IMR-90 (cell line): ENCODE data around the gene DNAJC3. TPM values are rescaled to one million over a fixed set of nuclear protein-coding genes. Genes with fewer than 3 reads are reported as not detected.

Source experiments
- ATAC-seq: fragments of 200-7000 bp; cut with Tn5 transposase; 2 replicates; pipeline ENCODE4 v1.9.1; 2020; ENCODE audit warnings: low read depth, mild to moderate bottlenecking, moderate library complexity
- BruUV-seq: library from RNA; stranded (reverse); fragments of 400-500 nt; replicated peaks from 2 replicates; lab custom pipeline; 2021; lab: Mats Ljungman, UMichigan
- CTCF ChIA-PET: fragments of 300-600 bp; formaldehyde crosslinking; extraction: SDS; loops from one replicate; lab custom pipeline; 2021; ENCODE audit warnings: antibody characterized with exemption; lab: Yijun Ruan, JAX
- POLR2A ChIA-PET: fragments of 300-600 bp; sonication (Branson Sonifier 250); formaldehyde crosslinking; loops from one replicate; lab custom pipeline; 2022; ENCODE audit warnings: antibody characterized with exemption; ENCODE audit not compliant: unreplicated experiment; lab: Charles Lee
- DNase-seq: peaks from one replicate; pipeline ENCODE4 v3.0.0; 2013
- H2AFZ ChIP-seq: replicated peaks from 2 replicates; pipeline ENCODE3; 2013; ENCODE audit warnings: low read length, mild to moderate bottlenecking; ENCODE audit not compliant: poor library complexity
- H2AK5ac ChIP-seq: 2 replicates; pipeline ENCODE4 v1.6.1; 2013; ENCODE audit warnings: low read depth, low read length, inconsistent platforms
- H2AK9ac ChIP-seq: replicated peaks from 2 replicates; pipeline ENCODE3; 2013; ENCODE audit warnings: mild to moderate bottlenecking, low read depth, low read length, moderate library complexity; ENCODE audit not compliant: poor library complexity
- H2BK120ac ChIP-seq: 2 replicates; pipeline ENCODE4 v1.6.1; 2013; ENCODE audit warnings: low read depth, low read length, inconsistent platforms
- H2BK15ac ChIP-seq: 3 replicates; pipeline ENCODE4 v1.6.1; 2013; ENCODE audit warnings: low read depth, low read length, inconsistent platforms
- H2BK20ac ChIP-seq: 2 replicates; pipeline ENCODE4 v1.6.1; 2013; ENCODE audit warnings: low read depth, mild to moderate bottlenecking, inconsistent platforms, low read length, moderate library complexity
- H2BK5ac ChIP-seq: 2 replicates; pipeline ENCODE4 v1.6.1; 2013; ENCODE audit warnings: mild to moderate bottlenecking, low read depth, low read length, inconsistent platforms; ENCODE audit not compliant: poor library complexity, severe bottlenecking
- H3K14ac ChIP-seq: replicated peaks from 2 replicates; pipeline ENCODE4 v1.6.1; 2013; ENCODE audit warnings: low read depth, low read length, inconsistent platforms
- H3K18ac ChIP-seq: 2 replicates; pipeline ENCODE4 v1.6.1; 2013; ENCODE audit warnings: low read depth, low read length, control low read depth
- H3K23ac ChIP-seq: 2 replicates; pipeline ENCODE4 v1.6.1; 2013; ENCODE audit warnings: low read depth, low read length, inconsistent platforms
- H3K27ac ChIP-seq: 2 replicates; pipeline ENCODE4 v1.5.1; 2013; ENCODE audit warnings: mild to moderate bottlenecking, control low read depth, low read length; ENCODE audit not compliant: insufficient read depth
- H3K27me3 ChIP-seq: 2 replicates; pipeline ENCODE4 v1.6.1; 2013; ENCODE audit warnings: low read length; ENCODE audit not compliant: control insufficient read depth, insufficient read depth
- H3K36me3 ChIP-seq: 2 replicates; pipeline ENCODE4 v1.6.1; 2013; ENCODE audit warnings: low read length, mixed read lengths; ENCODE audit not compliant: control insufficient read depth, insufficient read depth
- H3K4ac ChIP-seq: 2 replicates; pipeline ENCODE4 v1.6.1; 2013; ENCODE audit warnings: low read depth, low read length, inconsistent platforms
- H3K4me1 ChIP-seq: 2 replicates; pipeline ENCODE4 v1.6.1; 2013; ENCODE audit warnings: low read length, mixed read lengths; ENCODE audit not compliant: control insufficient read depth, insufficient read depth
- H3K4me2 ChIP-seq: 2 replicates; pipeline ENCODE4 v1.6.1; 2013; ENCODE audit warnings: low read depth, mild to moderate bottlenecking, control low read depth, low read length, moderate library complexity
- H3K4me3 ChIP-seq: 2 replicates; pipeline ENCODE4 v1.5.1; 2013; ENCODE audit warnings: low read depth, mild to moderate bottlenecking, control low read depth, low read length, moderate library complexity; ENCODE audit not compliant: insufficient read depth
- H3K56ac ChIP-seq: 2 replicates; pipeline ENCODE4 v1.6.1; 2013; ENCODE audit warnings: low read length, inconsistent platforms; ENCODE audit not compliant: insufficient read depth; ENCODE audit errors: extremely low read depth
- H3K79me1 ChIP-seq, 2 experiments: 2 replicates each; pipeline ENCODE4 v1.6.1; 2013; ENCODE audit warnings: low read length in 2 of 2, inconsistent platforms in 1 of 2, low read depth in 1 of 2
- H3K9ac ChIP-seq: 2 replicates; pipeline ENCODE4 v1.6.1; 2013; ENCODE audit warnings: low read depth, low read length, control low read depth
- H3K9me1 ChIP-seq: 2 replicates; pipeline ENCODE4 v1.6.1; 2013; ENCODE audit warnings: low read length, inconsistent platforms; ENCODE audit not compliant: insufficient read depth
- H3K9me3 ChIP-seq: 2 replicates; pipeline ENCODE4 v1.6.1; 2013; ENCODE audit warnings: low read length; ENCODE audit not compliant: control insufficient read depth, insufficient read depth
- H4K20me1 ChIP-seq: 2 replicates; pipeline ENCODE4 v1.6.1; 2013; ENCODE audit warnings: low read length, inconsistent platforms; ENCODE audit not compliant: insufficient read depth
- H4K5ac ChIP-seq: 2 replicates; pipeline ENCODE4 v1.6.1; 2013; ENCODE audit warnings: mild to moderate bottlenecking, low read depth, low read length, control low read depth
- H4K8ac ChIP-seq, 2 experiments: 2 replicates each; pipeline ENCODE4 v1.6.1; 2013; ENCODE audit warnings: low read depth in 2 of 2, low read length in 2 of 2, control low read depth in 1 of 2, inconsistent platforms in 1 of 2
- H4K91ac ChIP-seq: 2 replicates; pipeline ENCODE4 v1.6.1; 2013; ENCODE audit warnings: low read depth, low read length, inconsistent platforms; ENCODE audit not compliant: insufficient read depth
- BHLHE40 ChIP-seq: fragments of 150-350 bp; IDR thresholded peaks from 2 replicates; pipeline ENCODE4 v1.6.1; 2016; ENCODE audit warnings: mild to moderate bottlenecking, low read depth, low read length
- CHD1 ChIP-seq: IDR thresholded peaks from 2 replicates; pipeline ENCODE4 v1.6.1; 2012; ENCODE audit warnings: low read depth, low read length, improper control_type of control experiment
- CTCF ChIP-seq: conservative IDR thresholded peaks from 2 replicates; pipeline ENCODE4 v1.5.1; 2012; ENCODE audit warnings: mild to moderate bottlenecking, low read depth, low read length, improper control_type of control experiment
- ELK1 ChIP-seq: fragments of 150-350 bp; IDR thresholded peaks from 2 replicates; pipeline ENCODE4 v1.6.1; 2016; ENCODE audit warnings: low read depth, mild to moderate bottlenecking, low read length, moderate library complexity, borderline replicate concordance
- FOS ChIP-seq: fragments of 150-350 bp; IDR thresholded peaks from 2 replicates; pipeline ENCODE4 v1.6.1; 2016; ENCODE audit warnings: low read depth, low read length
- MAFK ChIP-seq: IDR thresholded peaks from 2 replicates; pipeline ENCODE4 v1.6.1; 2012; ENCODE audit warnings: low read depth, low read length, improper control_type of control experiment
- MAZ ChIP-seq: IDR thresholded peaks from 2 replicates; pipeline ENCODE4 v1.6.1; 2012; ENCODE audit warnings: low read depth, mild to moderate bottlenecking, low read length, improper control_type of control experiment, moderate library complexity, borderline replicate concordance
- MXI1 ChIP-seq: IDR thresholded peaks from 2 replicates; pipeline ENCODE4 v1.6.1; 2012; ENCODE audit warnings: low read depth, mild to moderate bottlenecking, low read length, moderate library complexity, borderline replicate concordance
- NFE2L2 ChIP-seq: fragments of 150-350 bp; IDR thresholded peaks from 2 replicates; pipeline ENCODE4 v1.6.1; 2016; ENCODE audit warnings: low read depth, mild to moderate bottlenecking, low read length
- POLR2A ChIP-seq: IDR thresholded peaks from 2 replicates; pipeline ENCODE4 v1.6.1; 2012; ENCODE audit warnings: mild to moderate bottlenecking, low read depth, low read length
- RAD21 ChIP-seq: IDR thresholded peaks from 2 replicates; pipeline ENCODE4 v1.6.1; 2012; ENCODE audit warnings: low read length, improper control_type of control experiment
- RCOR1 ChIP-seq: IDR thresholded peaks from 2 replicates; pipeline ENCODE4 v1.6.1; 2012; ENCODE audit warnings: mild to moderate bottlenecking, low read length, improper control_type of control experiment; ENCODE audit not compliant: insufficient replicate concordance
- RFX5 ChIP-seq: IDR thresholded peaks from 2 replicates; pipeline ENCODE4 v1.8.0; 2012; ENCODE audit warnings: low read depth, mild to moderate bottlenecking, low read length, moderate library complexity
- SMC3 ChIP-seq: fragments of 150-350 bp; IDR thresholded peaks from 2 replicates; pipeline ENCODE4 v1.6.1; 2016; ENCODE audit warnings: low read depth, mild to moderate bottlenecking, antibody characterized with exemption, low read length, moderate library complexity
- USF2 ChIP-seq: fragments of 150-350 bp; IDR thresholded peaks from 2 replicates; pipeline ENCODE4 v1.6.1; 2017; ENCODE audit warnings: mild to moderate bottlenecking, antibody characterized with exemption, low read length, low read depth
- WGBS, 2 experiments: methylation state at CpG; one replicate each; pipeline versions ENCODE4 v1.1.5 to v1.1.7; 2013; ENCODE audit warnings: missing lambda C conversion rate in 2 of 2; ENCODE audit not compliant: insufficient read length in 1 of 2; ENCODE audit errors: extremely low coverage in 2 of 2; 5-methylcytosine and 5-hydroxymethylcytosine counted together
- dilution Hi-C: fragments of 300-500 bp; cut with HindIII; formaldehyde crosslinking; loops from one replicate; pipeline ENCODE4 v1.14.3; 2018; ENCODE audit warnings: low sequenced_read_pairs; ENCODE audit not compliant: unreplicated experiment
- in situ Hi-C: fragments of 300-500 bp; cut with MboI; formaldehyde crosslinking; loops from 3 replicates; pipeline ENCODE4 v1.14.3; 2019; ENCODE audit warnings: low sequenced_read_pairs, inconsistent platforms, mixed read lengths
- intact Hi-C: fragments of 100-400 bp; cut with micrococcal nuclease; formaldehyde crosslinking; loops from 2 replicates; pipeline ENCODE4 v1.10.0; 2022
- polyA plus RNA-seq, 3 experiments: library from polyadenylated mRNA; depleted of rRNA; stranded (reverse); fragments of >200 nt; gene quantifications; 2 replicates each; pipeline ENCODE4 v1.2.3, GENCODE V29; 2012; ENCODE audit warnings: low replicate concordance in 1 of 3
- total RNA-seq: library from RNA; depleted of rRNA; stranded (reverse); fragments of >200 nt; gene quantifications from 2 replicates; pipeline ENCODE4 v1.2.3, GENCODE V29; 2012

DNAJC3 gene
- total and polyA plus RNA-seq, 2 of the 4 experiments (the other 2 are of a cell fraction): 10.7 to 28.5 TPM

- Histone ChIP-seq H3K14ac (no peak overlapping the region), H3K9me3 (no peaks in the 10 kb centered on the region), H3K23ac (no peak overlapping the region), H3K4me1 (peaks cover 2% of the 10 kb centered on the region), H3K36me3 (peaks cover 3% of the 10 kb centered on the region), H2AFZ (no peak overlapping the region), H2BK120ac (no peak overlapping the region), H3K79me1 (no peaks in the 10 kb centered on the region), H4K8ac (no peak overlapping the region), H4K91ac (no peak overlapping the region), H2AK9ac (no peak overlapping the region), H3K4ac (no peak overlapping the region), H2BK20ac (no peak overlapping the region), H3K9ac (no peak overlapping the region), H2BK5ac (no peak overlapping the region), H3K4me3 (no peak overlapping the region), H3K4me2 (no peak overlapping the region), H3K18ac (no peak overlapping the region), H3K27ac (peak overlapping the region; percentile 32; the same call in 1 of the 2 replicates), H4K5ac (no peak overlapping the region), H2AK5ac (no peak overlapping the region), H3K9me1 (no peaks in the 10 kb centered on the region), H4K20me1 (no peaks in the 10 kb centered on the region), H3K56ac (no peak overlapping the region), H2BK15ac (no peak overlapping the region), H3K27me3 (no peaks in the 10 kb centered on the region)
- dilution Hi-C loops: no loop called here
- WGBS, 2 experiments: no CpG with 5 or more reads among the region's 1 CpG
- CTCF ChIA-PET: no interaction called here
- POLR2A ChIA-PET: no interaction called here
- ATAC-seq (peak; percentile 72), DNase-seq (peak; percentile 17)
- TF ChIP-seq RCOR1 (no peak), USF2 (no peak), CTCF (no peak), ELK1 (no peak), FOS (no peak), MAFK (no peak), MXI1 (no peak), SMC3 (no peak), BHLHE40 (no peak), RFX5 (no peak), NFE2L2 (no peak), MAZ (no peak), RAD21 (no peak), CHD1 (no peak), POLR2A (no peak)
- BruUV-seq: no TSS peak
- in situ Hi-C loops: no loop called here
- intact Hi-C loops: no loop called here
These were observed 123.5 kb downstream of the DNAJC3 start for GRCh38 chr13:95800436-95800835.
